Sigmoid colon (tissue), 4 donors: ENCODE results near the gene MSANTD3.

ENCODE experiments used
- EP300 ChIP-seq, 4 donors: sonication (generic); formaldehyde crosslinking; IDR thresholded peaks; one replicate each; pipeline ENCODE4 v1.6.1; 2017; ENCODE audit warnings: antibody characterized with exemption in 4 of 4
- POLR2A ChIP-seq, 2 donors: fragments of 450-650 bp; IDR thresholded peaks; one replicate each; pipeline ENCODE4 v1.6.1; 2016; ENCODE audit warnings: antibody characterized with exemption in 2 of 2, mild to moderate bottlenecking in 2 of 2, moderate library complexity in 2 of 2
- POLR2AphosphoS5 ChIP-seq, 4 donors: sonication (generic); formaldehyde crosslinking; IDR thresholded peaks; one replicate each; pipeline ENCODE4 v1.6.1; 2017; ENCODE audit warnings: antibody characterized with exemption in 4 of 4
- TF ChIP-seq, protein P1 (sequence below), 4 experiments: fragments of 450-650 bp in 3 of 4; fragments of 200-600 bp in 1 of 4; IDR thresholded peaks; one replicate each; pipeline ENCODE4 v1.5.1; 2016 to 2019; ENCODE audit warnings: antibody characterized with exemption in 4 of 4, mild to moderate bottlenecking in 3 of 4, moderate library complexity in 2 of 4

DNA sequence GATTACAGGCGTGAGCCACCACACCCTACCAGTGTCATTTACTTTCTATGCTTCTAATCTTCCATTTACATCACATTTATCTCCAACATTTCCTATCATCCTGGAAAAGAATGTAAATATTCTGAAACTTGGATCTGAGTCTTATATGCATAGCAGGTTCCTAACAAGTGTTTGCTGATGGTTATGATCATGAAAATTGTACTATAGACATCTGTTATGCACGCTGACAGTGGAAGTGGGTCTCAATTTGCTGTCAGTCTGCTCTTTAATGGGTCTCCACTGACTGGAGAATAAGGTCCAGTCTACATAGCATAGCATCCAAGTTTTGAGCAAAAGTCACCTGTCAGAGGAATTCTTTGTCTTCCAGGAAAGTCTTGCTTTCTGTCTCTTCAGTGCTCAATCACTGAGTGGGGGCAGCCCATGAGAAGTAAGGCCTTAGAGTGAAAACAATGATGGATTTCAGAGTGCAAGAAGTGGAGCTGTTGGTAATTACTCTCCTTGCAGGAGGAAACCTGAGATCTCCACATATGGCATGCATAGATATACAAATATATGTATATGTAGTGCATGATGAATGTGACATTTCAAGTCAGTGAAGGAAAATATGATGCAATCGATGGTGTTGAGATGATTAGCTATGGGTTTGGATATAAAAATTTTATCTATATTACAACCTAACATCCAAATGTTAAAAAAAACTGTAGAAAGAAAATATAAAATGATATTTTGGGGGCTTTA, 29.2 kb upstream of the MSANTD3 start:
- TF ChIP-seq, protein P1, sequence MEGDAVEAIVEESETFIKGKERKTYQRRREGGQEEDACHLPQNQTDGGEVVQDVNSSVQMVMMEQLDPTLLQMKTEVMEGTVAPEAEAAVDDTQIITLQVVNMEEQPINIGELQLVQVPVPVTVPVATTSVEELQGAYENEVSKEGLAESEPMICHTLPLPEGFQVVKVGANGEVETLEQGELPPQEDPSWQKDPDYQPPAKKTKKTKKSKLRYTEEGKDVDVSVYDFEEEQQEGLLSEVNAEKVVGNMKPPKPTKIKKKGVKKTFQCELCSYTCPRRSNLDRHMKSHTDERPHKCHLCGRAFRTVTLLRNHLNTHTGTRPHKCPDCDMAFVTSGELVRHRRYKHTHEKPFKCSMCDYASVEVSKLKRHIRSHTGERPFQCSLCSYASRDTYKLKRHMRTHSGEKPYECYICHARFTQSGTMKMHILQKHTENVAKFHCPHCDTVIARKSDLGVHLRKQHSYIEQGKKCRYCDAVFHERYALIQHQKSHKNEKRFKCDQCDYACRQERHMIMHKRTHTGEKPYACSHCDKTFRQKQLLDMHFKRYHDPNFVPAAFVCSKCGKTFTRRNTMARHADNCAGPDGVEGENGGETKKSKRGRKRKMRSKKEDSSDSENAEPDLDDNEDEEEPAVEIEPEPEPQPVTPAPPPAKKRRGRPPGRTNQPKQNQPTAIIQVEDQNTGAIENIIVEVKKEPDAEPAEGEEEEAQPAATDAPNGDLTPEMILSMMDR (IDR thresholded peaks at IDR 0.05) = no peak
- TF ChIP-seq POLR2A (IDR thresholded peaks at IDR 0.05) = no peak
- TF ChIP-seq POLR2AphosphoS5 (IDR thresholded peaks at IDR 0.05) = no peak
- no peak for TF ChIP-seq EP300 (IDR thresholded peaks at IDR 0.05)
